Measurements from ENCODE around the gene CDC27. TPM values are rescaled to one million over a fixed set of nuclear protein-coding genes. Genes with fewer than 3 reads are reported as not detected.
"Not testable (repeated sequence)": the region's sequence is repeated elsewhere in the genome, so short reads cannot be mapped to it uniquely, and the experiment has no call there.

Gene CDC27
- total RNA-seq, 1 experiment from 2014 or later = 95.9 TPM

GRCh38 chr17:47159315-47159714 lies 29.8 kb downstream of the CDC27 start:
- DNase-seq (ENCODE audit: low spot score) = no peak
- Histone ChIP-seq H3K4me1 (ENCODE audit: insufficient read depth, low read length, poor library complexity, severe bottlenecking) (no peaks in the 10 kb centered on the region), H3K9me3 (ENCODE audit: low read depth, low read length, poor library complexity, severe bottlenecking) (no peaks in the 10 kb centered on the region), H3K27ac (ENCODE audit: low read depth, low read length, poor library complexity, severe bottlenecking) (no peak overlapping the region), H3K27me3 (replicated peaks; ENCODE audit: insufficient read depth, low read depth, low read length, poor library complexity) (no peaks in the 10 kb centered on the region), H3K4me3 (ENCODE audit: low read depth, low read length, poor library complexity, severe bottlenecking) (no peak overlapping the region), H3K36me3 (ENCODE audit: insufficient read depth, low read length, poor library complexity, severe bottlenecking) (peaks cover 23% of the 10 kb centered on the region)
- CTCF ChIA-PET = no interaction called here
- no TSS peak for BruUV-seq (replicated peaks)
- no peak for TF ChIP-seq CTCF (conservative IDR thresholded peaks at IDR 0.05; ENCODE audit: low read depth, low read length)
- TF ChIP-seq EZH2 (IDR thresholded peaks at IDR 0.05; ENCODE audit: borderline replicate concordance, low read depth, low read length, poor library complexity, severe bottlenecking) = no peak
- intact Hi-C loops (cut with micrococcal nuclease; ENCODE audit: unreplicated experiment) = no loop called here
- POLR2A ChIA-PET (ENCODE audit: low non-redundant PET) = no interaction called here

GRCh38 chr17:47145351-47145750 lies 43.7 kb downstream of the CDC27 start:
- DNase-seq (ENCODE audit: low spot score) = no peak
- no peak overlapping the region for H3K27ac ChIP-seq (ENCODE audit: low read depth, low read length, poor library complexity, severe bottlenecking)
- H3K27me3 ChIP-seq (replicated peaks; ENCODE audit: insufficient read depth, low read depth, low read length, poor library complexity) = no peaks in the 10 kb centered on the region
- intact Hi-C loops (cut with micrococcal nuclease; ENCODE audit: unreplicated experiment) = no loop called here
- H3K36me3 ChIP-seq (ENCODE audit: insufficient read depth, low read length, poor library complexity, severe bottlenecking) = peaks cover 28% of the 10 kb centered on the region
- no peak overlapping the region for H3K4me3 ChIP-seq (ENCODE audit: low read depth, low read length, poor library complexity, severe bottlenecking)
- BruUV-seq (replicated peaks) = no TSS peak
- TF ChIP-seq CTCF (conservative IDR thresholded peaks at IDR 0.05; ENCODE audit: low read depth, low read length) (no peak), EZH2 (IDR thresholded peaks at IDR 0.05; ENCODE audit: borderline replicate concordance, low read depth, low read length, poor library complexity, severe bottlenecking) (no peak)
- CTCF ChIA-PET = no interaction called here
- H3K9me3 ChIP-seq (ENCODE audit: low read depth, low read length, poor library complexity, severe bottlenecking) = no peaks in the 10 kb centered on the region
- POLR2A ChIA-PET (ENCODE audit: low non-redundant PET) = no interaction called here
- no peaks in the 10 kb centered on the region for H3K4me1 ChIP-seq (ENCODE audit: insufficient read depth, low read length, poor library complexity, severe bottlenecking)

GRCh38 chr17:47135235-47135634 lies 53.9 kb downstream of the CDC27 start:
- Histone ChIP-seq H3K4me1 (ENCODE audit: insufficient read depth, low read length, poor library complexity, severe bottlenecking) (no peaks in the 10 kb centered on the region), H3K27me3 (replicated peaks; ENCODE audit: insufficient read depth, low read depth, low read length, poor library complexity) (no peaks in the 10 kb centered on the region), H3K36me3 (ENCODE audit: insufficient read depth, low read length, poor library complexity, severe bottlenecking) (peaks cover 31% of the 10 kb centered on the region), H3K4me3 (ENCODE audit: low read depth, low read length, poor library complexity, severe bottlenecking) (no peak overlapping the region), H3K27ac (ENCODE audit: low read depth, low read length, poor library complexity, severe bottlenecking) (no peak overlapping the region), H3K9me3 (ENCODE audit: low read depth, low read length, poor library complexity, severe bottlenecking) (no peaks in the 10 kb centered on the region)
- ChIA-PET CTCF (no interaction called here), POLR2A (ENCODE audit: low non-redundant PET) (interaction anchor here (0.5 kb wide), 1 partner anchor 201 kb away, joined by 6 read pairs; no protein-coding TSS in a partner anchor)
- intact Hi-C loops (cut with micrococcal nuclease; ENCODE audit: unreplicated experiment) = no loop called here
- no peak for DNase-seq (ENCODE audit: low spot score)
- TF ChIP-seq EZH2 (IDR thresholded peaks at IDR 0.05; ENCODE audit: borderline replicate concordance, low read depth, low read length, poor library complexity, severe bottlenecking) (no peak), CTCF (conservative IDR thresholded peaks at IDR 0.05; ENCODE audit: low read depth, low read length) (no peak)
- no TSS peak for BruUV-seq (replicated peaks)

- CTCF ChIA-PET; BruUV-seq (replicated peaks); H3K27ac ChIP-seq (ENCODE audit: low read depth, low read length, poor library complexity, severe bottlenecking); H3K9me3 ChIP-seq (ENCODE audit: low read depth, low read length, poor library complexity, severe bottlenecking); H3K4me3 ChIP-seq (ENCODE audit: low read depth, low read length, poor library complexity, severe bottlenecking); DNase-seq (ENCODE audit: low spot score); POLR2A ChIA-PET (ENCODE audit: low non-redundant PET); H3K27me3 ChIP-seq (replicated peaks; ENCODE audit: insufficient read depth, low read depth, low read length, poor library complexity); intact Hi-C loops (cut with micrococcal nuclease; ENCODE audit: unreplicated experiment); H3K4me1 ChIP-seq (ENCODE audit: insufficient read depth, low read length, poor library complexity, severe bottlenecking): not testable (repeated sequence)
- H3K36me3 ChIP-seq (ENCODE audit: insufficient read depth, low read length, poor library complexity, severe bottlenecking) = peaks cover 26% of the 10 kb centered on the region
These were observed 54.7 kb downstream of the CDC27 start for GRCh38 chr17:47134354-47134753.
